Sigmoid colon (tissue), 3 donors: ENCODE results near the gene RNF19B.

Experiments
- POLR2A ChIP-seq, 2 donors: fragments of 450-650 bp; IDR thresholded peaks; one replicate each; pipeline ENCODE4 v1.6.1; 2016; ENCODE audit warnings: antibody characterized with exemption in 2 of 2, mild to moderate bottlenecking in 2 of 2, moderate library complexity in 2 of 2
- TF ChIP-seq, protein P1 (sequence below), 4 experiments: fragments of 450-650 bp in 3 of 4; fragments of 200-600 bp in 1 of 4; IDR thresholded peaks; one replicate each; pipeline ENCODE4 v1.5.1; 2016 to 2019; ENCODE audit warnings: antibody characterized with exemption in 4 of 4, mild to moderate bottlenecking in 3 of 4, moderate library complexity in 2 of 4

DNA sequence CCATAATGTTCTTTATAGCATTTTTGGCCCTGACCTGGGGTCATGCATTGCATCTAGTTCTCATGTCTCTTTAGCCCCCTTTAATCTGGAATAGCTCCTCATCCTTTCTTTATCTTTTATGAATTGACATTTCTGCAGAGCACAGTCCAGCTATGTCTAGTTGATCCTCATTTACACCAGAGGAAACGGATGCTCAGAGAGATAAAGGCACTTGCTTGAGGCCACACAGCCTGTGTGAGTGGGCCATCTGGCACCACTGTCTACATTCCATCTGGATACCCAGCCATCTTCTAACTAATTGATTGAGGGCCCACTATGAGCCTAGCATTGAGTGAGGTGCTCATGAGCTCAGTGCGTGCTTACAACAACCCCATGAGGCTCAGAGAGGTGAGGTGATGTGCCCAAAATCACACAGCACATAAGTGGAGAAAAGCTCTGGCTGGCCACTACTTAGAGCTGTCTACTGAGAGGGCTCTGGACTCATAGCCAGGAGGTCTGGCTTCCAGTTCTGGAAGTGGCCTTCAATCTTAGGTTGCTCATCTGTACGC is 74.8 kb downstream of the RNF19B start:
- TF ChIP-seq POLR2A (IDR thresholded peaks at IDR 0.05), result no peak
- TF ChIP-seq, protein P1, sequence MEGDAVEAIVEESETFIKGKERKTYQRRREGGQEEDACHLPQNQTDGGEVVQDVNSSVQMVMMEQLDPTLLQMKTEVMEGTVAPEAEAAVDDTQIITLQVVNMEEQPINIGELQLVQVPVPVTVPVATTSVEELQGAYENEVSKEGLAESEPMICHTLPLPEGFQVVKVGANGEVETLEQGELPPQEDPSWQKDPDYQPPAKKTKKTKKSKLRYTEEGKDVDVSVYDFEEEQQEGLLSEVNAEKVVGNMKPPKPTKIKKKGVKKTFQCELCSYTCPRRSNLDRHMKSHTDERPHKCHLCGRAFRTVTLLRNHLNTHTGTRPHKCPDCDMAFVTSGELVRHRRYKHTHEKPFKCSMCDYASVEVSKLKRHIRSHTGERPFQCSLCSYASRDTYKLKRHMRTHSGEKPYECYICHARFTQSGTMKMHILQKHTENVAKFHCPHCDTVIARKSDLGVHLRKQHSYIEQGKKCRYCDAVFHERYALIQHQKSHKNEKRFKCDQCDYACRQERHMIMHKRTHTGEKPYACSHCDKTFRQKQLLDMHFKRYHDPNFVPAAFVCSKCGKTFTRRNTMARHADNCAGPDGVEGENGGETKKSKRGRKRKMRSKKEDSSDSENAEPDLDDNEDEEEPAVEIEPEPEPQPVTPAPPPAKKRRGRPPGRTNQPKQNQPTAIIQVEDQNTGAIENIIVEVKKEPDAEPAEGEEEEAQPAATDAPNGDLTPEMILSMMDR (IDR thresholded peaks at IDR 0.05), result no peak
